LNCAP (cell line): ENCODE results near the gene DMD.

ENCODE experiments used
- TF ChIP-seq, protein P1 (sequence below): fragments of 450-650 bp; IDR thresholded peaks from 2 replicates; pipeline ENCODE4 v1.5.1; 2017; ENCODE audit warnings: mild to moderate bottlenecking

The DMD gene

DNA sequence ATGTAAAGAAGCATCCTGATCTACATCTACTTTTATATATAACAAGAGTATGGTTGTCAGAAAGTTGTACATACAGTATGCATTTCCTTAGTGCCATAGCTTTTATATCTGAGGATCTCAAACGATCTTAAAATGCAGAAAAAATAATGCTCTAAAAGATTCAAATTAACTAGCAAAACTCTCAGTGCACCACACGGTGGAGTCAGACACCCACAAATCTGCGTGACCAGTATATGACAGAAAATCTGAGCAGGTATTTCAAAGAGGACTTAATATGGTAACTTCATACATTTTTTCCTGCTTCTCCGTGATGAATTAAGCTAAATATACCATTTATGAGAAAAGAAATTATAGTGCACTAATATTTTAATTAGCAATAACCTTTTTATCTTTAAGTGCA, 803.0 kb downstream of the DMD start:
- TF ChIP-seq, protein P1, sequence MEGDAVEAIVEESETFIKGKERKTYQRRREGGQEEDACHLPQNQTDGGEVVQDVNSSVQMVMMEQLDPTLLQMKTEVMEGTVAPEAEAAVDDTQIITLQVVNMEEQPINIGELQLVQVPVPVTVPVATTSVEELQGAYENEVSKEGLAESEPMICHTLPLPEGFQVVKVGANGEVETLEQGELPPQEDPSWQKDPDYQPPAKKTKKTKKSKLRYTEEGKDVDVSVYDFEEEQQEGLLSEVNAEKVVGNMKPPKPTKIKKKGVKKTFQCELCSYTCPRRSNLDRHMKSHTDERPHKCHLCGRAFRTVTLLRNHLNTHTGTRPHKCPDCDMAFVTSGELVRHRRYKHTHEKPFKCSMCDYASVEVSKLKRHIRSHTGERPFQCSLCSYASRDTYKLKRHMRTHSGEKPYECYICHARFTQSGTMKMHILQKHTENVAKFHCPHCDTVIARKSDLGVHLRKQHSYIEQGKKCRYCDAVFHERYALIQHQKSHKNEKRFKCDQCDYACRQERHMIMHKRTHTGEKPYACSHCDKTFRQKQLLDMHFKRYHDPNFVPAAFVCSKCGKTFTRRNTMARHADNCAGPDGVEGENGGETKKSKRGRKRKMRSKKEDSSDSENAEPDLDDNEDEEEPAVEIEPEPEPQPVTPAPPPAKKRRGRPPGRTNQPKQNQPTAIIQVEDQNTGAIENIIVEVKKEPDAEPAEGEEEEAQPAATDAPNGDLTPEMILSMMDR = no peak

DNA sequence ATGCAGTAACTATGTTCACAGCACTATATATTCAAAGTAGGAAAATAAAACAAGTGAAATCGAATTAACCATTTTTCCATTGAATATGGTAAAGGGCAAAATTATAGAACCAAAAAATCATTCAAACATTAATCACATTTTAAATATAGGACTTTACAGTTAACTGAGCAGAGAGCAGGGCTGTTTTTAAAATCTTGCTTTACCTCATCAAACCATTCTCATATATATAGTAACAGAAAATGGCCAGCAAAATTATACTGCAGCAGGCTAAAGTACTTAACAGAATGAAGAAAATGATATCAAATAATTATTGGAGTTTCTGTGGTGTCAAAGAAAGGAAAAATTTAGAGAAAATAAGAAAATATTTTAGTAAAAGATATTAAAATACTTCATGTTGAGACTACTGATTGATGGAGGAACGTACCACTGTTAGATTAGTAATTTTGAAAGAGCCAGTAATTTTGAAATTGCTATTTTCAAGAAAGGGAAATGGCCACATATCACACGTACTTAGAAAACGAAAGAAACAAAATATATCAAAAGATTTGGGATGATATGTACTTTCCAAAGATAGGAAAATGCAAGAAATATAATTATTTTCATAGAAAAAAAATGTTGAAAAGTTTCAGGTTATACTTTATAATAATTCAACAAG, 813.7 kb downstream of the DMD start:
- TF ChIP-seq, protein P1 = no peak

DNA sequence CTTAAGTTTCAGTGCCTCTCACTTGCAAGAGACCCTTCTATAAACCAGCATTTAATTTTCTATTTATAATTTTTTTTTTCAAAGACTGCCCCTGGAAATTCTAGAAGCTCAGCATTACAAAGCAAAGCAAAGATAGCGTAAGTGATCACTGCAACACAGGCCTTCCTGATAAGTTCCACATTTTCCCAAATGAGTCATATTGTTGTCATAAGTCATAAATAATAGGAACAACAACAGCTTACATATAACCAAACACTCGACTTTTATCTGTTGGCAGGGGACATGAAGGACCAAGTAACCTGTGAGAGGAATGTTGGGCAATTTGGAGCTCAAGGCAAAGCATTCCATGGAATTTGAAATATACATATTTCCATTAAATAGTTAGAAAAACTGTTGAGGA, 815.5 kb downstream of the DMD start:
- TF ChIP-seq, protein P1 = no peak

DNA sequence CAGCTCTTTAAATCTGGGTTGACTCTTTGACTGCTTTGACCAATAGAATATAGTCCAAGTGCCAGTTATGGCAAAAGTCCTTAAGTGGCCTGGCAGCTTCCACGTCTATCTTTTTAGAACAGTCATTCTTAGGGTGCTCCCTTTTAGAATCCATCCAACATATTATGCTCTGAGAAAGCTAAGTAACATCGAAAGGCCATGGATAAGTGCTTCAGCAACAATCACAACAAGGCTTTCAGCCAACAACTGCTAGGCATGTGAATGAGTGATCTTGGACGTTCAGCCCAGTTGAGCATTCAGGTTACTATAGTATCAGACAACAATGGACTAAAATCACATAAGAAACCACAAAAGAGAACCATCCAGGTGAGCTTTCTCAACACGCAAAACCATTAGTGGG, 818.7 kb downstream of the DMD start:
- TF ChIP-seq, protein P1 = no peak

DNA sequence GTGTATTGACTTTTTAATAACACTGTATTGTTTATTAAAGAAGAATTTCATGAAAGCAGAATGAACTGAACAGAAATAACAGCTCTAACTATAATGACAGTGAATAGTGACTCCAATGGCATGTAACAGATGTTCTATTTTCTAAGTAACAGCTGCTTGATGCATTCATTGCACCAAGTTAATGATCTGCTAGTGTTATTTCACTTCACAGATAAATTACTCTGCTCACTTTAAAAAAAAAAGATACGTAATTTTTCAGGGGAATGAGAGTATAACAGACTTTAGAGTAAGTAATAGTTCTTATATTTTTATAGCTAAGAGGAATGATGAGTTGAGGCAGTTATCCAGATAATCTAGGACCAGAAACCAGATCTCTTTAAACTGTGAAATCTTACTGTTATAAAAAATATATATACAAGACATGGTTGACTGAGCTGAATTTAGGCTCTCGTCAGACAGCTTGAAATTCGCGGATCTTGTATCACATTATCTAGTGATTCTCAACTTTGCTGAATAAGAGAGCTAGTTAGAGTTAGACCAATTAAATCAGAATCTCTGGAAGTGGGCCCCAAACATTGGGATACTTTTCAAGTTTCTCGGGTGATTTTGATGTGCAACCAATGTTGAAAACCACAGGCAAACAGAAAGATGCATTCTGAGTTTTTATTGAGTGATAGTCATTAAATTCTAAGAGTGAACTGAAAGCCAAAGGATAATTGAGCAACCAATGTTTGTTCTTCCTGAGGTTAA, 840.7 kb downstream of the DMD start:
- TF ChIP-seq, protein P1 = no peak

DNA sequence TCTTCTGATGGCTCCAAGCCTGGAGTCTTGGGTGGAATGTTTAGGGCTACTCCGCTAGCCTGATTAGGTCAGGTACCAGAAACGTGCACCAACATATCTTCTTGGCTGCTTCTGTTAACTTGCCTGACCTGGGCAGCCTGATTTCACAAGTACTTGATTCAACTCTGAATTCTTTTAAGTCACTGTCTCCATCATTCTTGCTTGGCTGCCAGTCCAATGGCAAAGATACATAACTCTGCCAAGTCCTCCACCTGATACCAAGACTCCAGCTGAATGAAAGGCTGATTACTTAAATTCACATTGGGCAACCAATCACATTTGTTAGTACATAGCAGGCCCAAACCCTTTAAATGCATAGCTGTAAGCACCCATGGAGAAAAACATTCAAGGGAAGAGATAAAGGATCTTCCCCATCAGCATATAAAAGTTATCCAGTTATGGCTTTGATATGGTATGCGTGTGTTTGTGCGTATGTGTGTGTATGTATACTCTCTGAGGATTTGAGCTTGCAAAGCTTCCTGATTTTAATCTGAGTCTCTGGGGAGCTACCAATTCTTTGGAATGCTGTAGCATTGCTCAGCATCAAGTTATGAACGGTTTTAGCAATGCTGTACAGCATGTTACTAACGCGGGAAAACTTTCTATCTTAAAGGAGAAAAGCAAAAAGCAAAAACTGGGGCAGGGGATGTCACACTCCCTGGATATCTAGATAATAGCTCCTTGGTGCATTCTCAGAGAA, 917.2 kb downstream of the DMD start:
- TF ChIP-seq, protein P1 = no peak

DNA sequence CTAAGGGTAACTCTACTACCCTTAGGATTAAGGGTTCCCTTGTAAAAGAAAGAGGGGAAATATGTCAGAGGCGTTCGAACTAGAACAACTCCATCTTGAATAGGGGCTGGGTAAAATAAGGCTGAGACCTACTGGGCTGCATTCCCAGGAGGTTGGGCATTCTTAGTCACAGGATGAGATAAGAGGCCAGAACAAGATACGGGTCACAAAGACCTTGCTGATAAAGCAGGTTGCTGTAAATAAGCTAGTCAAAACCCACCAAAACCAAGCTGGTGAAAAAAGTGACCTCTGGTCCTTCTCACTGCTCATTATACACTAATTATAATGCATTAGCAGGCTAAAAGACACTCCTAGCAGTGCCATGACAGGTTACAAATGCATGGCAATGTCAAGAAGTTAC, 922.0 kb downstream of the DMD start:
- TF ChIP-seq, protein P1 = no peak
